Measurements from ENCODE around the gene DUSP2.
"Not testable (repeated sequence)": the region's sequence is repeated elsewhere in the genome, so short reads cannot be mapped to it uniquely, and the experiment has no call there.

Gene DUSP2

DNA sequence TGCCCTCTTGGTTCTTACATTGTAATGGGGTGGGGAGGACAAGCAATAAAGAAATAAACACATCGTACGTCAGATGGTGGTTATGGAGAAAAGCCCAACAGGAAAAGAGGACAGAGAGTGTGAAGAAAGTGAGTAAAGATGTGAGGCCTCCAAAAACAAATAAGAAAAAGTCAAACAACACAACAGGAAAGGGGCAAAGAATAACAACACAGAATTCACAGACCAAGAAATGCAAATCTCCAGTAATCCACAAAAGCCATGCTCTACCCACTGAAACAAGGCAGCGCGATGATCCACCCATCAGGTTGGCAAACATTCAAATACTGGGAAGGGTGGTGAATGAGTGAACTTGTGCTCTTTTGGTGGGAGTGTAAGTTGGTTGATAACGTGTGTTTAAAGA lies 16.7 kb upstream of the DUSP2 start:
- DNase-seq = no peak

DNA sequence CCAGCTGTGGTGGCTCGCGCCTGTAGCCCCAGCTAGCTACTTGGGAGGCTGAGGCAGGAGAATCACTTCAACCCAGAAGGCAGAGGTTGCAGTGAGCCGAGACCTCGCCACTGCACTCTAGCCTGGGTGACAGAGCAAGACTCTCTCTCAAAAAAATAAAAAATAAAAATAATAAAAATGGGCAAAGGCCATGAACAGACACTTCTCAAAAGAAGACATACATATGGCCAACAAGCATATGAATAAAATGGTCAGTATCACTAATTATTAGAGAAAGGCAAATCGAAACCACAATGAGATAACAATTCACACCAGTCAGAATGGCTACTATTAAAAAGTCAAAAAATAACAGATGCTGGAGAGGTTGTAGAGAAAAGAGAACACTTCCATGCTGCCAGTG lies 15.1 kb upstream of the DUSP2 start:
- DNase-seq = not testable (repeated sequence)

DNA sequence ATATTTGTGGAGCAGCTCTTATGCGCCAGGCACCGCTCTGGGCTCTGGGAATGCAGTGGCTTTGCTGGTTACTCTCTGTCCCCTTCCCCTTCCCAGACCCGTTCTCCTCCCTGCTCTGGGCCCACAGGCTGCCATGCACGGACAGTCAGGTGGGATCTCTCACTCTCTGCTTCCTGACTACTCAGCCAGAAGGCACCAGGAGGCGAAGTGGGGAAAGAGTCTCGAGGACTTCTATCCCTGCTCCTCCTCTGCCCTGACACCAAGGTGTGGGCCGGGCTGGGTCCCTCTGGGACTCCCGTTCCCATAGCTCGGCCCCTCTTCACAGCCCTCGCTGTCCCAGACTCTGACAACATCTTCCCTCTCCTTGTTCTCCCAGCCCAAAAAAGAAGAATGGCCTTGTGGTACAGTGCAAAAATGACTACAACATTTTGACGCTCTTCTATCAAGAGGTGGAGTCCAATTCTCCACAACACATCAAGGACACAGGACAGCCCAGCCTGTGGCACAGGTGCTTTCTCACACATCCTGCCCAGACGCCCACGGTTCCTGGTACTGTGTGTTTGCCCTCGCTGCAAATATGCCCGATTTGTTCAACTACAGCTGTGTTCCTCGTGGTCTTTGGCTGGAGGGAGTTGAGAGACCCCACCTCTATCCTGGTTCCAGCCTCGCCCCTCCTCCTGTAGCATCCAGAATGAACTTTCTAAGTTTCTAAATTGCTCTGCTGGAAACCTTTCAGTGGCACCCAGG lies 14.0 kb upstream of the DUSP2 start:
- DNase-seq = peak; percentile 56

DNA sequence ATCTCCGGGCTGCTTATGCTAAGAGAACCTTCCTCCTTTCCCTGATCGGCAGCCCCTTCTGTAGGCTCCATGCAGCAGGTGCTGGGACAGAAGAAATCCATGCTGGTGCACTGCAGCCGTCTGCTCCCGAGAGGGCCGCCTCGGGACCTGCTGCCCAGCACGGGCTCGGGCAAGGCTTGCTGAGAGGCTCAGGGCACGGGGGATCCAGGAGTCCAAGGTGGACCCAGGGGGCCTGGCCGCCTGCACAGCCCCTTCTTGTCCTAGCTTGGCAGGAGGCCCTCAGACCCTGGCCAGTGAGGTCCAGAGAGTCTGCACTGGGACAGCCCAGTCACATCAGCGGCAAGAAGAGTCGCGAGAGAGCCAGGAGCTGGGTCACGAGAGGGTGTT lies 13.3 kb upstream of the DUSP2 start:
- DNase-seq = no peak

DNA sequence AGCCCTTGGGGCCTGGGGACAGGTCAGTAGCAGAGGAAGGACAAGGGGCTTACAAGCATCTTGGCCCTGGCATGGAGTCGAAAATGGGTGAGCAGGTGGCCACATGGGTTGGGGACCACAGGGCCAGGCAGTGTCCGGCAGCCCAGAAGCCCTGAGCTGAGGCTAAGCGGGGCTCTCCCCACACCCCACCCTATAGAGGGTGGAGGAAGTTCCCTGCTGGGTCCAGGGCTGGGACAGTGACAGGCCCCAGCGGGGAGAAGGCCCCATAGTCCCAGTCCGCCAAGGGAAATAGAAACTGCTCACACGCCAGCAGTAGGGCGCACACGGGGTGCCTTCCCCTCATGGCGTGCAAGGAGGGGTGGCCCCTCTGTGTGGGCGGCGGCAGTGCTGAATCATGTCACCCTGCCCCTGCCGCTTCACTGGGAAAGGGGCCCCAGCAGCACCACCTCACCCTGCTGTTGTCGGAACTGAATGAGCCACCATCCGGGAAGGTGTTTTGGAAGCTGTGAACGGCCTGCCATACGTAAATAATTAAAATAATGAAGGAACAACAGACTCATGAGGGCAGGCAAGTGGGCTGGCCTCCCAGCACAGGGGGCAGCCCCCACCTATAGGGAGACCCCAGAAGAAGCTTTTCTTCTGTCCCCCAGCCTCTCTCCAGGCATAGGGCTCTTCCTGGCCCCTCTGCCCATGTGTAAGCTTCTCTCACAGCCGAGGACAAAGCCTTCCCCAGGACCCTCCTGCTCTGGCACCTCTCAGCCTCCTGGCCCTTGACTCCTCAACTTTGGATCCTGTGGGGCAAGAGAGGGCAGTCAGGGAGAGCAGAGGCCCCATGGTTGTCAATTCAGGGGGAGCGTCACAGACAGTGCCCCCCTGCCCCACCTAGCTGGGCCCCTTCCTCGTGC lies 12.7 kb upstream of the DUSP2 start:
- peak; percentile 80 for DNase-seq

DNA sequence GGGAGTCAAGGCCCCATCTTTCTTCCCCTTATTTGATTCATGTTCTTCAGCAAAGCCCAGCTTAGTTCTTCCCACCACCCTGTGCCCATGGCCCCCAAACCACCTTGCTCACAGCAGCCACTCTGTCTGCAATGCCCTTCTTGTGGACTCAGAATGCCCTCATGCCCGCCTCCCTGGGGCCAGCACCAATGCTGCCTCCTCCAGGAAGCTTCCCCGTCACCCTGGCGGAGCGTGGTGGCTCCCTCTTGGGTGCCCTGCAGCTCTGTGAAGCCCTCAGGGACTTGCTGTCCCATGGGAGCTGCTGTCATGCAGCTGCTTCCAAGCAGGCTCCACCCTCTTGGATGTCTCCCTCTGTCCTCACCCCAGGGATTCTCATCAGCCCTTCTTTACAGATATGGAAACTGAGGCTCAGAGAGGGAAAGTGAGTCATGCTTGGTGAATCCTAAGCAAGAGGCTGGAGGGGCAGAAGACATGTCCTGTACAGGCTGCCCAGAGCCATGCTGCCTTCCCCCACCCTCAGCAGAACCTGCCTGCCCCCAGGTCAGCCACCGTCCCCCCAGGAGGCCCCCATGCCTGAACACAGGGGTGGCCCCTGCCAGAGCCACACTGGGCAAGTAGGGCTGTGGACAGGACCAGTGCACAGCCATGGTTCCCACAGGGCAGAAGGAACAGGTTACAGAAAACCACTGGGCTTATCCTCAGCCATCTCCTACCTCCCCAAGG lies 11.8 kb upstream of the DUSP2 start:
- DNase-seq = no peak

DNA sequence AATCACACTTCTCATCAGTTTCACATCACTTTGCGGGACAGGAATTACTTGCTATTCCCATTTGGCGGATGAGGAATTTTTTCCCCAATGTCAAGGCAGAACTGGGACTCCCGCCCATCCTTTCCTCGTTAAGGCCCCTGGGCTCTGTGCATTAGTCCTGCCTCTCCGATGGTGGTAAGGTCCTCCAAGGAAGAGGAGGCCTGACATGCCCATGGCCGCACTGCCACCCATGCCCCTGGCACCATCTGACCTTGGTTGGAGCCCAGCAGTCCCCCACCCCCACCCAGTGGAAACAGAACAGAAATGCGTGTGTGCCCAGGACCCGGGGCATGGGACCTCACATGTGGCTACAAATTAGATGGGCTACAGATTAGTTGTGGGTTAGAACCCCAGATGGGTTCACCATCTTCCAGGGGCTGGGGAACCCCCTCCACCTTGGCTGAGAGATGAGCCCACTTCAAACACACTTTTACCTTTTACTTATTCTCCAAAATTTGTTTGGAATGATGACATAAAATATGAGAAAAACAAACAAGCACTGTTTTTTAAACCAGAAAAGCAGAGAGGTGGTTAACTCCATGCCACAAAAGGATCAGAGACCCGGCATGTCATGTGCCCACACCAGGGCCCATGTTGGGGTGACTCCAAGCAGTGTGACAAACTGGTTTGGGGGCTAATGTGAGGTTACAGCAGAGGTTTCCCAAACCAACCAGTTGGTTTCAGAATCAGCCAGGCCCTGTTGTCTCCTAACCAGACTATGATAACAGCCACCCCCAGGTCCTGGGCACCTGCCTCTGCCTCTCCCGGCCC lies 11.0 kb upstream of the DUSP2 start:
- peak; percentile 36 for DNase-seq

DNA sequence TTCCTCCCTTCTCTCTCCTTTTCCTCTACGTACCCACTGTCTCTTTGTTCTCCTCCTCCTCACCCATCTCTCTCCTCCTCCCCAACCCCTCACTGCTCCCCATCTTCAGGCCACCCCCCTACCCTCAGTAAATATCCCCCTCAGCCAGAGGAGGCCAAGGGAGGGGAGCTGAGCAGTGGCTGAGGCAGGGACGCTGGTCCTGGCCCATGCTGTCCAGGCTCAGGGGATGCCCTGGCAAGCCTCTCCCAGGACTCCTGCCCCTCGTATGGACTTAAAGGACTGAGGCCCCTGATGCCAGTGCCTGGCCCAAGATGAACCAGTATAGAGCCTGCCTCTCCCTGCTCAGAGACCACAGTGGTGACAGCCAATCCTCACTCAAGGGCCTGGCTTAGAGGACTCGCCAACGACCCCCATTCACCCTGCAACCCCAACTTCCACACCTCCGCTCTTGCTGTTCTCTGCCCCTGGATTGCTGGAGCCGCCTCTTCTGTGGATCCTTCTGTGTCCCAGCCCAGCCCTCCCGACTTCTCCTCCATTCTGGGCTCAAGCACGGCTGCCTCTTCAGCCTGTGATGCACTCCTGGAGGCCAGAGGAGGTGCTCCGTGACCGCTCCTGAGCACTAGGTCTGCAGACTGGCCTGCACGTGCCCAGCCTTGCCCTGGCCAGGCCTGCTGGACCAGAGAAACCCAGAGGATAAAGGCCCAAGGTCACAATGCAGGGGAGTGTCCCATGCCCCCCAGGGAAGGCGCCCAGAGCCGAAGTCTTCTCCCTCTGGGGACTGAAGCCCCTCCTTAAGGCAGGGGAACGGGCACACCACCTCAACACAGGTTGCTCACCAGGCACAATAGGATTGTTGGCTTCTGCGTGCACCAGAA lies 9.5 kb upstream of the DUSP2 start:
- no peak for DNase-seq

DNA sequence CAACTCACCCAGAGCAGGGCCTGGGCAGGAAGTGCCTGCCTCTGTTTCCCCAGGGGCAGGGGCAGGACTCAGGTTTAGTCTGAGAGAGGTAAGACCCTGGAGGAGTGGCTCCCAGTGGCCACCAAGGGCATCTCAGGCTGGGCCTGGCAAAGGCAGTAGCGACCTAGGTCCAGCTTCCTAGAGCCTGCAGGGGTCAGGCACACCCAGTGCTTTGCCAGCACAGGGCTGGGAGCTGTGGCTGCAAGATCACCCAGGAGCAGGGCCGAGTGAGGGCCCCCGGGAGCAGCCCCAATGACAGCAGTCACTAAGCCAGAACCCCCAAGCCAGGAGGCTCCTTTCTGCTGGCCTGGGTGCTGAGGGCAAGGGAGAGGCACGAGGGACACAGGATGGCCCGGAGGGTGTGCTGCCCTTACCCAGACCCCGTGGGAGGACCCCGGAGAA lies 8.8 kb upstream of the DUSP2 start:
- no peak for DNase-seq

DNA sequence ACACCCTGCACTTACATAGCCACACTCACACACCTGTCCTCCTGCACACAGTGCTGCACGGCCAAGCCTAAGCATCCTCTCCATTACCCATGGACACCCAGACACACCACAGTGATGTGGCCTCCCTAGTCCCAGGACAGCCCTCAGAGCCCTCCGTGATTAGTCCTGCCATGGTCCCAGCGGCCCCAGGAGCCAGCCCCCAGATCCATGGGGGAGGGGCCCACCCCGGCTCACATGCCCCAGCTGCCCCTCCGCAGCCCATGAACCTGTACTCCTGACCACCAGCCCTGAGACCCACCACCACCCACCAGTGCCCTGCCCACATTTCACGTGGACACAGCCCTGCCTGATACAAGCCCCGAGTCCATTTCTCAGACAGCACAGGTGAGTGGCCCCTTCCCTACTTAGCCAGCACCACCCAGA lies 8.1 kb upstream of the DUSP2 start:
- no peak for DNase-seq

DNA sequence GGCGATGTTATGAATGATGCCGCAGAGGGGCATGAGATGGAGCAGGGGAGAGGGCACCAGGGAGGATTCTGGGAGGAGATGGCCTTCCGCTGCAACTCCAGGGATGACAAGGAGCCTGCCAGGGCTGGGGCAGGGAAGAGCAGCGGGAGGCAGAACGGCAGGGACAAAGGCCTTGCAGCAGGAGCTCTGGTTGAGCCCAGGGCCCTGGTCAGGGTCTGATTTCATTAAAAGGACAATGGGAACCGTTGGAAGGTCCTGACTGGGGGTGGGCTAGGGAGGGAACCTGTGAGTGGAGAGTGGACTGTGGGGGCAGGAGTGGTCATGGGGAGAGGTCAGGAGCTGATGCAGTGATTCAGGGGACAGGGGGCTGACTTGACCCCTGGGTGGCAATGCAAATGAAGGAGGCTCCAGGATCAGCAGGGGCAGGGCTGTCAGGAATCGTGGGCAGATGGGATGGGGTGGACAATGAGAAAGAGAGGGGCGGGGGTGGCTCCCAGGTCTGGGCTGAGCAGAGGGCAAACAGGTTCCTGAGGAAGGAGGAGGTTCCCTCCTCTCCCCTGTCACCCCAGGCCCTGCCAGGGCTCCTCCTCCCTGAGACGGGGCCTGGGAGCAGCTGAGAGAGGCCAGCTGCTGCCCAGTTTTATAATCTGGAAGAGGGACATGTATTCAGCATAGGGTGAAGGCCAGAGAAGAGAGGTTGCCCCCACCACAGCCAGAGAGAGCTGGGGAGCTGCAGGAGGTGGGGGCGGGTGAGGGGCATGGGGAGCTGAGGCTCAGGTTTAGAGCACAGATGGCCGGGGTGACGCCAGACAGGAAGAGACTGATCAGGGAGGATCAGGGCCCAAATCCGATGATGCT lies 7.3 kb upstream of the DUSP2 start:
- DNase-seq = no peak

DNA sequence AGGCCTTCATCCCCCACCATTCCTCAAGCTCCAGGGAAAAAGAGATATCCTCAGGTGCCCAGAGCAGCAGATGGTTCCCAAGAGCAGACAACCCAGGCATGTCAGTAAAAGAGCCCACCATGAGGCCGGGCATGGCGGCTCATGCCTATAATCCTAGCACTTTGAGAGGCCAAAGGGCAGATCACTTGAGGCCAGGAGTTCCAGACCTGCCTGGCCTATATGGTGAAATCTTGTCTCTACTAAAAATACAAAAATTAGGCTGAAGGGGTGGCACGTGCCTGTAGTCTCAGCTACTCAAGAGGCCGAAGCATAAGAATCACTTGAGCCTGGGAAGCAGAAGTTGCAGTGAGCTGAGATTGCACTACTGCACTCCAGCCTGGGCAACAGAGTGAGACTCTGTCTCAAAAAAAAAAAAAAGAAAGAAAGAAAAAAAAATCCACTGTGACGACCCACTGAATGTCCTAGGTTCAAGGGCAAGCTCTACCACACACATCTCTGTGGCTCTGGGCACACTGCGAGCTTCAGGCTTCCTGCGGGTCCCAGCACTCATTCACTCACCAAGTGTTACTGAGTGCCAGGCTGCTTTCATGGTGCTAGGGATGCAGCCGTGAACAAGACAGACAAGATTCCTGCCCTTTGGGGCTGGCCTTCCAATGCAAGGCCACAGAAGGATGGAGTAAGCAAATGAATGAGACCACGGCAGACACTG lies 6.5 kb upstream of the DUSP2 start:
- no peak for DNase-seq

DNA sequence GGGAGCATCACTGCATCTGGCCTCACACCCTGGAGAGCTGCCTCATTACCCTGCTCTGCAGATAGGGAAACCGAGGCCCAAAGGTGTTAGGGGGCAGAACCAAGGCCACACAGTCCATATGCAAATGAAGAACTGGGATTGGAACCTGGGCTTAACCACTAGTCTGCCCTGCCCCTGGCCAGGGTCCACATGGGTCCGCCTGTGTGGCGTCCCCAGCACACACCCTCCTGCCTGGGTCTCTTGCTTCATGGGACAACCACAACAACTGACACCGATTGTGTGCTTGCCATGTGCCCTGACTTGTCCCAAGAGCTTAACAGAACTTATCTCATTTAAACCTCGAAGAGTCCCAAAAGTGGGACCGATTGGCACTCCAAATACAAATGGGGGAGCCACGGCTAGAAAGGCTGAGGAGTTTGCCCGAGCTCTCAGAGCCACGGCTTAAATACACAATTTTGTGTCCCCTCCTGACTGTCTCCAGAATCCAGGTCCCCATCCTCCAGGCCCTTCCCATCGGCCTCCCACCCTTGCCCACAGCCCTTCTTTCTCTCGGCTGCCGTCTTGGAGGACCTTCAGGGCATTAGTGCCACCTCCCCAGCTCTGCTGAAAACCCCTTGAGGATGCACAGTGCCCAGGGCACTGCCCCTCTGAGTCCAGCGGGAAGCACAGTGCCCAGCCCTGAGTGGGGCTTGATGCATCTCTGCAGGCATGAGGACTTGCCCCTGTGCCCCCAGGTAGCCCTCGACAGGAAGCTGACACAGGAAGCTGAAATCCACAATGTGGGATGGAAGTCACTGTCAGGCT lies 5.8 kb upstream of the DUSP2 start:
- DNase-seq = no peak

DNA sequence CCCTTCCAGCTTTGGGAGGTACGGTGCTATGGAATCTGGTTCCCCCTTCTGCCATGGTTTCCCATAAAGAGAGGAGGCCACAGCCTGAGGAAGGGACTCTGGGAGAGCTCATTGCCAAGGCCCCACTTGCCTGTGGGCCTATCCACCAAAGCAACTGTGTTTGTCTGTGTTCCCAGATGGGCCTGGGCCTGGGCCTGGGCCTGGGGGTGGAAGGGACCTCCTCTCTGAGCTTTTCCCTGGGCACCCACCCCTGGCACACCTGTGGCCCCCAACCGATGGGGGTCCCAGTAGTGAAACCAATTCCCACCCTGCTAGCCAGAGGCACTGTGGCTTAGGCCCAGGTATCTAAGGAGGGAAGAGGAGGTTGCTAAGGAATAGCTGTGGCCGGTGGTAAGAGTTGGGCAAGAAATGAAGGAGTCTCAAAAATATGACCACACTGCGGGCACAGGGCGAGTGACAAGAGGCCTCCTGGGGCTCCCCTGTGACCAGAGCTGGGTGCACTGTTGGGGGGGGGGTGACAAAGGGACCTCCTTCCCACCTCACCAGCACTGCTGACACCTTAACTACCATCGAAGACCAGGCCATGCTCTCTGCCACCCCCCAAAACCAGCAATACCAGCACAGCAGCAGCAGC lies 4.9 kb upstream of the DUSP2 start:
- no peak for DNase-seq

DNA sequence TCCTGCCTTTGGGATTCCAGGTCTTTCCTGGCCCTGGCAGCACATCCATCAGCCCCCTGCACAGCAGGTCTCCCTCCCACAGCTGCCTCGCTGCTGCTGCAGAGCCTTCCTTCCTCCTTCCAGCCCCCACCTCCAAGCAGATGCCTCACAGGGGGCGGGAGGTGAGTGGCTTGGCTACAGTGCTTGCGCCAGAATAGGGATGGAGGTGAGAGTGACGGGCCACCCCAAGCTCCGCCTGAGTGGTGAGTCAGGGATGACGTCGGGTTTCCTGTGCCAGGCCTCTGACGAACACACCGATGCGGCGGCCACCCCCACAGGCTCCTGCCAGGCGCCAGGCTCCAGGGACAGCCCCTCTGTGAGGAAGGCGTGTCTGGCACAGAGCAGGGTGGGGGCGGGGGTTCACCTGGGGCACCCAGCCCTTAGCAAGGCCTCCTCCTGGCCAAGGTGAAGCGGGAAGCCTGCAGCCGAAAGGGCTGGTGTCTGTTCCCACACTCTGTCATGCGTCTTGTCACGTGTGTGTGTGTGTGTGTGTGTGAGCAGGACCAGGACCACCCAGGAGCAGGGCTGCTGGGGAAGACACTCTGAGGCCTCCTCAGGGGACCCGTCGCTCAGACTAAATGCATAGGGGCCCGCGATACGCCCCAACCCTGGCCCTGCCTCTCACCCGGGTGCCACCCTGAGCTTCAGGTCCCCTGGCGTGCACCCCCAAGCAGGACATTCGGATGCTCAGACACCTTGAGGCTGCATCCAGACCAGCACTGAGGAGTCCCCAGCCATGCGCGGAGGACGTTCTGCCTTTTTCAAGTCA lies 3.4 kb upstream of the DUSP2 start:
- peak; percentile 92 for DNase-seq

DNA sequence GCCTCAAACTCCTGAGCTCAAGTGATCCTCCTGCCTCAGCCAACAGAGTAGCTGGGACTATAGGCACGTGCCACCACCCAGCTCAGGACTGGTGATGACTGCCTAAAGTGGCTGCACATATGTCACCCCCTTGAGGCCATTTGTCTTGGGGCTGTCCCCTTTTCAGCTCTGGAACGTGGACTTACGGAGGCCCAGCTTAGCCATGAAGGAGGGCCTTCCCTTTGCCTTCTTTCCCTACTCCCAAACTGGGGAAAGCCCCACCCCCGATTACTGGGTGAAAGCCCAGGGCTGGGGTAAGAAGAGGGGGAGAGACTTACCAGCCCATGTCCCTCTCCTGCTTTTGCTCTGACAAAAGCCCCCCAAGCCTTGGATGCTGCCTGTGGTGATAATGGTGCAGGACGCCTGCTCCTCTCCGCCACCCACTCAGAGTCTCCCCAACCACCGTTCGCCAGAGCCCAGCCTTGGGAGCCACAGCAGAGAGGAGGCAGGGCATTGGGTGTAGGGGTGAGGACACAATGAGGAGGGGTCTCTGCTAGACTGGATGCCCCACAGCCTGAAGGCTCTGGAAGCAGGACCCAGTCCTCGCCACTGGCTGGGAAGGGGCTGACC lies 2.5 kb upstream of the DUSP2 start:
- no peak for DNase-seq
